Stromal cell of bone marrow (primary cell): ENCODE results near the gene PCSK4.
"Not testable (repeated sequence)": the region's sequence is repeated elsewhere in the genome, so short reads cannot be mapped to it uniquely, and the experiment has no call there.

Experiments used
- DNase-seq: peaks from one replicate; pipeline ENCODE4 v3.0.0-alpha.2; 2012; ENCODE audit warnings: low read depth

The PCSK4 gene

DNA sequence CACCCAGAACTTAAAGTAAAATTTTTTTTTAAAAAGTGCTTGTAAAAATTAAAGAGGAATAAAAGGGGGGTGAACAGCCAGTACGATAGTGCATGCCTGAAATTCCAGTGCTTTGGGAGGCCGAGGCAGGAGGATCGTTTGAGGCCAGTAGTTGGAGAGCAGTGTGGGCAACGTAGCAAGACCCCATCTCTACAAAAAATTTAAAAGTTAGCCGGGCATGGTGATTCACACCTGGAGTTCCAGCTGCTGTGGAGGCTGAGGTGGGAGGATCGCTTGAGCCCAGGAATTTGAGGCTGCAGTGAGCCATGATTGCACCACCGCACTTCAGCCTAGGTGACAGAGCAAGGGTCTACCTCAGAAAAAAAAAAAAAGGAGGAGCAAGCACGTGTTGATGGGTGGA, 14.9 kb upstream of the PCSK4 start:
- DNase-seq: no peak

DNA sequence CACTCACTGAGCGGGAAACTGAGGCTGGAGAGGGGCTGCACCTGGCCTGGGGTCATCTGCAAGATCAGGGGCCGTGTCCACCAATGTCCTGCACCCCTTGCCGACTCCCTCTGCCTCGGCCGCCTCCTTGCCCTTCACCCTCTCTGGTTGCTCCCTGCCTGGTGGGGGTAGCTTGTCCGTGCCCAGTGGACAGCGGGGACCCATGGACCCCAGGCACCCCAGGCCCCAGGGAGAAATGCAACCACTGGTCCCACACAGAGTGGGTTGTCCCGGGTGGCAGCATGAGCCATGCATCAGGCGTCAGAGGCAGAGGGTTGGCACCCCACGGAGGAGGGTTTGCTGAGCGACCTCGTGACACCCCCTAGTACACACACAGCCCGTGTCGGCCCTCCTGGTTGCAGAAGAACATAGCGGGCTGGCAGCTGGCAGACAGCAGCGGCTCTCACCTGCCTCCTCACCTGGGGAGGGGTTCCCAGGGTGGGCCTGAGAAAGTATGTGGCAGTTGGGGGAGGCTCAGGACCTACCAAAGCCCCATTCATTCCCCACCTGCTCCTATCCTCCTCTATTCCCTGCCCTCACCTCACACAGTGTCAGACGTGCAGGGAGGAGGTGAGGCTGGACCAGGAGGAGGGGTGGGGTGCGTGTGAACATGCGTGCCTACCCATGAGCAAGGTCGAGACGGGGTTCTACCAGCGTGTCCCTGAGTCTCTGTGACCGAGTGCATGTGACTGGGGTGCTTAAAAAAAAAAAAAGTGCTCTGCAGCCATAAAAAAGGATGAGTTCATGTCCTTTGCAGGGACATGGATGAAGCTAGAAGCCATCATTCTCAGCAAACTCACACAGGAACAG, 14.0 kb upstream of the PCSK4 start:
- DNase-seq: no peak

DNA sequence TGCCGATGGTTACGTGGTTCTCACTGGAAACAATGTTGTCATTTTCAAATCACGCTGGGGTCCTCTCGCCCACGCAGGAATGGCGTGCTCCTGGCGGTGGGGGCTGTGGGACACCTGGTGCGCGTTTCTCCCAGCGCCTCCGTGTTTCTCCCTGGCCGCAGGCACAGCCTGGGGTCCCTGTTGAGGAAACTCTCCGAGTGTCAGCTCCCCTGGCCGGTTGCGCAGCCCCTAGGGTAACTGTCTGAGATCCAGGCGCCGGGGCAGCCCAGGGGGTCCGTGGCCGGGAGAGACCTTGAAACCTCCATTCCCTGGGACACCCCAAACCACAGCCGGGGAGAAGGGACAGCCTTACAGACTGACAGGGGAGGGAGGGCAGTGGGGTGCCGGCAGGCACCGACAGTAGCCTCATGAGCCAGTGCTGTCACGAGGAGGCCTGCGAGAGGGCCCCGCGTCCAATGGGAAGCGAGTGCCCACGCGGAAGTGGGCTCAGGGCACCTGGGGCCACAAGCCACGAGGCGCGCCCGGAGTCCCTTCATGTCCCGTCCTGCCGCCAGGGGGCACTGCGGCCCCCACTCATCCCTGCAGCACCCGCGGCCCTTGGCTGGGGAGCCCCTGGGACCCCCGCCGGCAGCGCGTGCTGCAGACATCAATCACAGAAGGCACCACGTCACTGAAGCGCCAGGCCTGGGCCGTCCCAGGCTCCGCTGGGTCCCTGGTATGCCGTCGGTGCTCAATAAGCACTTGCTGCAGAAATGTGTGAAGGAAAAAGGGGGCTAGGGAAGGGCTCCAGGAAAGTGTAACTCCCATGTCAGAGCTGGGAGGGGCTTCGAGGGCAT, 13.2 kb upstream of the PCSK4 start:
- no peak for DNase-seq

DNA sequence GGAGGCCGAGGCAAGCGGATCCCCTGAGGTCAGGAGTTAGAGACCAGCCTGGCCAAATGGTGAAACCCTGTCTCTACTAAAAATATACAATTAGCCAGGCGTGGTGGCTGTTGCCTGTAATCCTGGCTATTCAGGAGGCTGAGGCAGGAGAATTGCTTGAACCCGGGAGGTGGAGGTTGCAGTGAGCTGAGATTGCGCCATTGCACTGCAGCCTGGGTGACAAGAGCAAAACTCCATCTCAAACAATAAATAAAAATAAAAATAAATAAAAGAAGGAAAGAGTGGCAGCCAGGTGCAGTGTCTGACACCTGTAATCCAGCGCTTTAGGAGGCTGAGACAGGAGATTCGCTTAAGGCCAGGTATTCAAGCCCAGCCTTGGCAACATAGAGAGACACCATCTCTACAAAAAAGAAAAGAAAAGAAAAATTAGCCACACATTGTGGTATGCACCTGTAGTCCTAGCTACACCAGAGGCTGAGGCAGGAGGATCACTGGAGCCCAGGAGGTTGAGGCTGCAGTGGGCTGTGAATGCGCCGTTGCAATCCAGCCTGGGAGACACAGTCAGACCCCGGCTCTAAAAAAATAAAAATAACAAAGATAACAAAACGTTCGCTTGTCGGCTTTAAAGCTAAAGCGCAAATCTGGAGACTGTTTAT, 12.4 kb upstream of the PCSK4 start:
- DNase-seq: no peak

DNA sequence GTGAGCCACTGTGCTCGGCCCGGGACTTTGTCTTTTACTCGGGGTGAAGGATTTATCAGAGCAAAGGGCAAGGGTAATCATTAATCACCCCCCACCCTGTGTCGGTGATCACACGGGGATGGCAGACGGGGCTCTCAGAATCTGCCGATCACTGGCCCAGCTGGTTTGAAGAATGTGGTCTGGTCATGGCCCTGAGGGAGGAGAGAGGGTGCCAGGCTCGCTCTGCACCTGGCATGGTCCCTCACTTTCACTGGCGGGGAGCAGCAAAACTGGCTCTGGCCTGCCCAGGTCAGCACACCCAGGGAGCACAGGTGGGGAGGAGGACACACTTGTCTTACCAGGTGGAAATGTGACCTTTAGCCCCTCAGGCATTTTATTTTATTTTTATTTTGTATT, 11.0 kb upstream of the PCSK4 start:
- DNase-seq: no peak

DNA sequence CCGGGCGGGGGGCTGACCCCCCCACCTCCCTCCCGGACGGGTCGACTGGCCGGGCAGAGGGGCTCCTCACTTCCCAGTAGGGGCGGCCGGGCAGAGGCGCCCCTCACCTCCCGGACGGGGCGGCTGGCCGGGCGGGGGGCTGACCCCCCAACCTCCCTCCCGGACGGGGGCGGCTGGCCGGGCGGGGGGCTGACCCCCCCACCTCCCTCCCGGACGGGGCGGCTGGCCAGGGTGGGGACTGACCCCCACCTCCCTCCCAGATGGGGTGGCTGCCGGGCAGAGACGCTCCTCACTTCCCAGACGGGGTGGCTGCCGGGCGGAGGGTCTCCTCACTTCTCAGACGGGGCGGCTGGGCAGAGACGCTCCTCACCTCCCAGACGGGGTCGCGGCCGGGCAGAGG, 9.1 kb upstream of the PCSK4 start:
- not testable (repeated sequence) for DNase-seq

DNA sequence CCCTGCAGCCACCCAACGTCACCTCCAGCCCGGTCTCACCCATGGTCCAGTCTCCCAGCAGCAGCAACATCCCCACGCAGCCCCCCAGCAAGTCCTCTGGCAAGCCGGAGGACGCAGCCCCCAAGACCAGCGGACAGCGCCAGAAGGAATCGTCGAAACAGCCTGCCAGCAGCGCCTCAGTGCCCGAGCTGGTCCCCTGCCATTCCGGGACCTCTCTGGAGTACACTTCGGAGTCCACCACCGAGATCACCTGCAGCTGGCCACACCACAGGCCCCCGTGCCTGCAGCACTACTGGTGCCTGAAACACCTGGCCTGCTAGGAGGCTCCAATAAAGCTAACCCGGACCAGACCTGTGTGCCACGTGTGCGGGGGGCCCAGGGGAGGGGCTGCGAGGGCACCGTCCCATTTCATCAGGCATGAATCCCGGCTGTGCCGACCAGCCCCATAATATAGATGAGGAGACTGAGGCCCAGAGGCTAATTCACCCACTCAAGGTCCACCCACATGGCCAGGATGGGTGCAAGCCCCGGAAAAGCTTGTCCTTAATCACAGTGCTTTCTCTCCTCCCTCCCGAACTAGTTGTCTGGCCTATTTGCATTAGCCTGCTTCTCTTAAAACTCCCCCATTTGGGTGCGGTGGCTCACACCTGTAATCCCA, 7.6 kb upstream of the PCSK4 start:
- no peak for DNase-seq

DNA sequence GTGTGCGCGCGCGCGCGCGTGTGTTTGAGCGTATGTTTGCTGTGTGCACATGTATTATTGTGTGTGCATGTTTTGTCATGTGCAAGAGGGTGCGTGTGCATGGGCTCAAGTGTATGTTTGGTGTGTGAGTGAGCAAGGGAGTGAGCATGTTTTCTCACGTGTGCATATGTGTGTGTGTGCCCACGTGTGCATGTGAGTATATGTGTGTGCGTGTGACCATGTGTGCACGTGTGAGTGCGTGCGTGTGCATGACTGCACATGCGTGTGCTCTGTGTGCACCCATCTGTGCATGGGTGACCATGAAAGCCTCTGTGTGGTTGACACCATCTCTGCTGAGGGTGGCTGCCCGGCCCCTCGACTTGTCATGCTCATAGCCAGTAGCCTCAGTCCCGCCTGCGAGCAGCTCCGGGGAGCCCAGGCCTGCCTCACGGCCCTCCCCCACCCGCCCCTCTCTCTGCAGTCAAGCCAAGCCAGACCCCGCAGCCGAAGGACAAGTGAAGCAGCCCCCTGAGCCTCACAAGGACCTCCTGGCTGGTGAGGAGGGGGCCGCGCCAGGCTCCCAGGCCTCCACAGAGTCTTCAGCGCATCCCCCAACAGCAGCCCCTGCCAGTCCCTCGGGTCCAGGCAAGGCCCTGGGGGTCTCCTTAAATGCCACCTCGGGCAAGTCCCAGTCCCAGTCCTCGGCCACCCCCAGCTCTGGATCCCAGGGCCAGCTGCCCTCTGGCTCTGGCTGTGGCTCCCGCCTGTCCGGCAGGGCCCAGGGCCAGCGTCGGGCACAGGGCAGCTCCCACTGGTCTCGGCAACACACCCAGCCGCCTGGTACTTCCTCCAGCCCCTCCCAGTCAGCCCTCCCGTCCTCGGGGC, 6.8 kb upstream of the PCSK4 start:
- DNase-seq: no peak

DNA sequence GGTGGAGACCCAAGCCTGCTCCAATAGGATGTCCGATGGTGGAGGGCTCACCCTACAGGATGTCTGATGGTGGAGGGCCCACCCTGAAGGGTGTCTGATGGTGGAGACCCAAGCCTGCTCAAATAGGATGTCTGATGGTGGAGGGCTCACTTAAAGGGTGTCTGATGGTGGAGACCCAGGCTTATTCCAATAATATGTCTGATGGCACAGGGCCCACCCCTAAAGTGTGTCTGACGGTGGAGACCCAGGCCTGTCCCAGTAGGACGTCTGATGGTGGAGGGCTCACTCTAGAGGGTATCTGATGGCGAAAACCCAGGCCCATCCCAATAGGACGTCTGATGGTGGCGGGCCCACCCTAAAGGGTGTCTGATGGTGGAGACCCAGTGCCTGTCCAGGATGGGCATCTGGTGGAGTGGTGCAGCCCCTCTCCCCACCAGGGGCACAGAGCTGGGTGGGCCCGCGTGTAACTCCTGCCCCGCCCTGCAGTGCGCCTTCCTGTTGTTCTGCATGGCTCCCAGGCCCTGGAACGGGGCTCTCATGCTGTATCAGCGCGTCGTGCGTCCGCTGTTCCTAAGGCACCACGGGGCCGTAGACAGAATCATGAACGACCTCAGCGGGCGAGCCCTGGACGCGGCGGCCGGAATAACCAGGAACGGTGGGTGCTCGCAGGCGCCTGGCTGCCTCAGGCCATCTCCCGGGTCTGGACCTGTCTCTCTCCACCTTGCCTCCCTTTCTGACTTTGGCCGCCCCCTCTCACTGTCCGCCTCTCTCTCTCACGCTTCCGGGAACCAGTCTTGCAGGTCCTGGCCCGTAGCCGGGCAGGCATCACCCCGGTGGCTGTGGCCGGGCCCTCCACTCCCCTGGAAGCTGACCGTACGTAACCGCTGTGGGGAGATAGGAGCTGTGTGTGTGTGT, 5.9 kb upstream of the PCSK4 start:
- no peak for DNase-seq

DNA sequence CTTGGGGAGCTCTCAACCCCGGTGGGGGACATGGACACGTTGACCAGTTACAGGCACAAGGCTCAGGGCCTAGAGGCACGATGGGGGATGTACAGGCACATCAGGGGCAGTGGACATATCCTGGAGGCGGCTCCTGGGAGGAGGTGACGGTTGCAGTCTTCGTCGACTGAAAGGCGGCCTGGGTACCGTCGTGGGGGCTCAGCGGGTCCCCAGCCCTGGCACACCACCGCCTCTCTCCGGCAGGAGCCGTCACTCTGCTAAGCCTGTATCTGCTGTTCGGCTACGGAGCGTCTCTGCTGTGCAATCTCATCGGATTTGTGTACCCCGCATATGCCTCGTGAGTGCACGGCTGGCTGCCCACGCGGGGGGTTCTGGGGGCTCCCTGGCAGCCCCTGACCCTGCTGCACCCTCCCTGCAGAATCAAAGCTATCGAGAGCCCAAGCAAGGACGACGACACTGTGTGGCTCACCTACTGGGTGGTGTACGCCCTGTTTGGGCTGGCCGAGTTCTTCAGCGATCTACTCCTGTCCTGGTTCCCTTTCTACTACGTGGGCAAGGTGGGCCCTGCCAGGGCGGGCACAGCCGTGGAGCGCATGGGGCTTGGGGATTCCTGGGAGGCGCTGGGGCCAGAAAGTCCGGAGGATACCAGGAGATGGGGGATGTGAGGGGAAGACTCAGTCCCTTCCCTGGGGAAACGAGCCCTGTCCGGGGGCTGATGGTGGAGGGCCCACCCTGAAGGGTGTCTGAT, 5.1 kb upstream of the PCSK4 start:
- DNase-seq: no peak

DNA sequence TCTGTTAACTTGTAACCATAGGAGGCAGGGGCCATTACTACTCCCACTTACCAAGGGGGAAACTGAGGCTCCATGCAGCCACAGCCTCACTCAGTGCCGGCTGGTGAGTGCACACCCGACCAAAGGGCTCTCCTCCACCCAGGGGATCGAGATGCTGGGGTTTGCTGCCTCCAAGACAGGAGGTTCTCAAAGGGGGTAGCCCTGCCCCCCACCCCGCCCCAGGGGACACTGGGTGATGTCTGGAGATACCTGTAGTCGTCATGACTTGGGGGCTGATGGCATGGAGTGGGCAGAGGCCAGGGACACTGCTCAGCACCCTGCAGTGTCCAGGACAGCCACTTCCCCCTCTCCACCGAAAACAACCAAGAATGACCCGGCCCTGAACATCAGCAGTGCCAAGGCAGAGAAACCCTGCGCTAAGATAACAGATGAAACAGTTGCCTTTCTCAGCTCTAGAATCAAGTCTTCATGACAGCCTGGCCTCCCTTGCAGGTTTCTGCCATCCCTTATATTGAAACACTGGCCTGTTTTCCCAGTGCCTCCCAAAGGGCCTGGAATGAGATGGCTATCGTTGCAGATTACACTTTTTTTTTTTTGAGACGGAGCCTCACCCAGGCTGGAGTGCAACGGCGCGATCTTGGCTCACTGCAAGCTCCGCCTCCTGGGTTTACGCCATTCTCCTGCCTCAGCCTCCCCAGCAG, 4.1 kb upstream of the PCSK4 start:
- no peak for DNase-seq

DNA sequence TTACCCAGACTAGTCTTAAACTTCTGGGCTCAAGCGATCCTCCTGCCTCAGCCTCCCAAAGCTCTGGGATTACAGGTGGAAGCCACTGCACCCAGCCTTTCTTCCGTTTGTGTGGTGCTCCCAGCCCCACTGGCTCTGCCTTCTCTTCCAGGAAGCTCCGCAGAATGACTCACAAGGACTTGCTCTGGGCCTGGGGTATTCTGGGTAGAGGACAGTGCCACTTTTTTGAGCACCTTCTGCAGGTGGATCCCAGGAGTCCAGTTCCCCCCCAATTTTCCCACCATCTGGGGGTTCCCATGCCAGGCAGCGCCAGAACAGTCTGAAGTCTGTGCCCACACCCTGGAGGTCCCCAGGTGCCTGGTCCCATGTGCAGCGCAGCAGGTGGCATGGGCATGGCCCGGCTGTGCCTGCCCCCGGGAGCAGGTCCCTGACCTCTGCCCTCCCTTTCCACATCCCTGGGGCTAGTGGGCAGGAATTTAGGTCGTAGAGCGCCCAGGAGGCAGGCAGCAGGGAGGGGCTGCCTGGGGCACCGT, 2.4 kb upstream of the PCSK4 start:
- DNase-seq: no peak

DNA sequence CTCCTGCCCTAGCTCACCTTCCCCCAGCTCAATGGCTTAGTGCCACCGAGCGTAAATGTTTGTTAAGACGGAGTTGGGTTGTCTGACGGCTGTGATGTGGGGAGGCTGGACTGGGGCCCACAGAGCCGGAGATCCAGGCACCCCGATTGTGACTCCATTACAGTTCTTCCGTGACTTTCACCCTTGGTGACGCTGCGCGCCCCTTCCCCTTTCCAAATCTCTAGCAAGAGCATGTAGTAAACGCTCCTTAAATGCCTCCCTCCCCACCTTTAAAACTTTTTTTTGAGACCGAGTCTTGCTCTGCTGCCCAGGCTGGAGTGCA, 1.7 kb upstream of the PCSK4 start:
- no peak for DNase-seq

DNA sequence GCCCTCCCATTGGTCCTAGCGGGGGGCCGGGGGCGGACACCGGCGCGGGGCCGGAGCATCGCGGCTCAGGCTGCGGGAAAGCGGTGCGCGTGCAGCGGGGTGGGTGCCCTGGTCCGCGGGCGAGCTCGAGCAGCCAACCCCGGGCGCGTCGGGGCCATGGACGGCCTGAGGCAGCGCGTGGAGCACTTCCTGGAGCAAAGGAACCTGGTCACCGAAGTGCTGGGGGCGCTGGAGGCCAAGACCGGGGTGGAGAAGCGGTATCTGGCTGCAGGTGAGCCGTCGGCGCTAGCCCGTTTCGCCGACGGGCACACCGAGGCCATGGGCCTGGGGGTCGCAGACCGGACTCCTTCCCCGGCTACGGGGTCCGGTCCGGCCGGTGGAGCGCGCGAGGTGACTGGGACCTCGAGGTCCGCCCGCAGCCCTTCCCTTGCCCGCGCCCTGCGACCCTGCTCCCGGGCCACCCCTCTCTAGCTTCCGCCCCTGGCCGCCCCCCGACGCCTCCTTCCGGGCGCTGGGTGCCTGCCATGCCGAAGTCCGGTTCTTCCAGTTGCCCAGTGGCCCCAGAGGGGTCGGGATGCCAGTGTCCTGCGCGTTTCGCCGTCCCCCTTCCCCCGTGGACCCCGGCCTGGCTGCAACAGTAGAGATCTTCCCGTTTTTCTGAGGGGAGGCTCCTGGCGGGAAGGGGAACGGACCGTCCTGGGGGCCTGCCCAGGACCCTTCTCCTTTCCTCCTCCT, 1.1 kb upstream of the PCSK4 start, which contains the start of gene REEP6:
Gene REEP6 (plus strand): TSS at position 68 of the 735 bp plus-strand sequence. CDS start 89 bp downstream, at position 157.
- DNase-seq: no peak

DNA sequence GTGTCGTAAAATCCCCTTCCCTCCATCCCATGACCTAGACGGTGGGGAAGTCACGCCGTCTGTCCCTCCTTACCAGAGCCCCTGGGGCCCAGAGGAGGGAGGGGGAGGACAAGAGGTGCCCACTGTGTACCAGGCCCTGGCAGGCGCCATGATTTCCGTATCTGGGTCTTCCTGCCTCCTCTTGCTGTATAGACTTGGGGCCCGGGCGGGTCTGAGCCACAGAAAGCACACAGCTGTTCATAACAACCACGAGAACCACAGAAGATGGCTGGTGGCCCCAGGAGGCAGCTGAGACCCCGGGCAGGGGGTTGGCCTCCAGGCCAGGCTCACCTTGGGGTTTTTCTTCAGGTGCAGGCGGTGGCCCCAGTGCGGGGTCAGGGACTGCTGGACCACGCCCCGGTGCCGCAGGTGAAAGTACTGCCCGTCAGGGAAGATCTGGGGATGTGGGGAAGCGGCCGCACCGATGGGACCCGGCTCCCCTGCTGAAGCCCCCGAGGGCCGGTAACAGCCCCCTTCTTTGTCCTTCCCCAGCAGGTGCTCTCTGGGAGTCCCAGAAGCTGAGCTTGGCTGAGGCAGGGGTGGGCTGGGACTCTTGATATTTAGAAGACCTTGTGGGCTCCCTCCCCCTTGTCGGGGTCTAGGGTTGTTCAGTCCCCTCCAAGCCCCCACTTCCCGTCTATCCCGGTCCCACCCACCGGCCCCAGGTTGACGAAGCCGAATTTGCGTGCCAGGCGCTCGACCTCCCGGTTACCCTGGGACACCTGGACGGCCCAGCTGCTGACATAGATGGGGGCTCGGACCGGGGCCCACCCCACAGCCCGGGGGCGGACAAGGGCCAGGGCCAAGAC, 463 bp downstream of the PCSK4 start:
- DNase-seq: no peak

DNA sequence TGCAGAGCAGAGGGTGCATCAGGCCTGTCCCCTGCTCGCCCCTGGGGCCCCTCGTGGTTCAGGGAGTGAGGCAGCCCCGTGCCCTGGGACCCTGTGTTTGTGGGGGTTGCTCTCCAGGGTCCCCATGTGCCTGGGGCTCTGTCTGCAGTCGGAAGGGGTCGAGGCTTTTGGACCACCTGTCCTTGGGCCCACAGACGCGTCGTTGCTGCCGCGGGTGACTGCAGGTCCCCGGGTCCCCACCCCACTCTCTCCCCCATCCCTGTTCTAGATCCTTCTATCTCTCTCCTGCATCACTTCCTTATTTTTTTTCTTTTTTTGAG, 1.9 kb downstream of the PCSK4 start:
- DNase-seq: no peak
